HG03342 (cell line): ENCODE results near the gene FCER1A.
"Not testable (repeated sequence)": the region's sequence is repeated elsewhere in the genome, so short reads cannot be mapped to it uniquely, and the experiment has no call there.

Experiments
- ATAC-seq: cut with Tn5 transposase; IDR thresholded peaks from one replicate; pipeline ENCODE4 v1.9.1; 2021; ENCODE audit warnings: mild to moderate bottlenecking, moderate library complexity; ENCODE audit not compliant: unreplicated experiment

Gene FCER1A

DNA sequence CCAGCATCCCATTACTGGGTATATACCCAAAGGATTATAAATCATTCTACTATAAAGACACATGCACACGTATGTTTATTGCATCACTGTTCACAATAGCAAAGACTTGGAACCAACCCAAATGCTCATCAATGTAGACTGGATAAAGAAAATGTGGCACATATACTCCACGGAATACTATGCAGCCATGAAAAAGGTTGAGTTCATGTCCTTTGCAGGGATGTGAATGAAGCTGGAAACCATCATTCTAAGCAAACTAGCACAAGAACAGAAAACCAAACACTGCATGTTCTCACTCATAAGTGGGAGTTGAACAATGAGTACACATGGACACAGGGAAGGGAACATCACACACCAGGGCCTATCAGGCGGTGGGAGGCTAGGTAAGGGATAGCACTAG lies 47.2 kb downstream of the FCER1A start:
- ATAC-seq = not testable (repeated sequence)

DNA sequence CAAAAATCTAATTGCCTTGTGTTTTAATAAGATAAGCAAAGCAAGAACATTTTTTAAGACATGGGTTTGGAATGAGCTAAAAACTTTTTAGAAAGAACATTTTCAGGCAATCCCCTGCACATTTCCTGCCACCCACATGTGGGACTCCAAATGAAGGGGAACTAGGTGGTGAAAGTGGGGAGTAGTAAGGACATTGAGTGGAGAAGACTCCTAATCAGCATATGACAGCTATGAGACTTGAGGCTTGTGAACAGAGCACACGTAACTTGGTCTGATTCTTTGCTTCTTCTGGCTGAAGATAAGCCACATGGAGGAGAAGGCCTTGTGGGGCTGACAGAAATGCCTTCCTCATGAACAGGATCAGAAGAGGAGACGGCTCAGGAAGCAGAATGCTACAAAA lies 50.3 kb downstream of the FCER1A start:
- ATAC-seq = no peak
